HL-60 (cell line): ENCODE results near the gene GRIK5.

Source experiments
- CTCF ChIP-seq: IDR thresholded peaks from one replicate; pipeline ENCODE4 v1.5.1; 2011; ENCODE audit warnings: low read length, control low read depth, inconsistent platforms; ENCODE audit not compliant: insufficient read depth
- POLR2AphosphoS5 ChIP-seq: IDR thresholded peaks from 2 replicates; pipeline ENCODE4 v1.6.1; 2012; ENCODE audit warnings: low read depth

GRCh38 chr19:42089191-42089750, 19.3 kb upstream of the GRIK5 start:
- no peak for TF ChIP-seq CTCF
- no peak for TF ChIP-seq POLR2AphosphoS5
